Memory B cell (primary cell): ENCODE results near the gene PAM.
"Not testable (repeated sequence)": the region's sequence is repeated elsewhere in the genome, so short reads cannot be mapped to it uniquely, and the experiment has no call there.

ENCODE experiments used
- ATAC-seq: fragments of 150-1000 bp; cut with Tn5 transposase; 2 replicates; pipeline ENCODE4 v1.10.0; 2021; ENCODE audit warnings: low read depth, mild to moderate bottlenecking, moderate library complexity
- DNase-seq, 2 donors: peaks; one replicate each; pipeline ENCODE4 v3.0.0; 2022; ENCODE audit warnings: low spot score in 2 of 2
- H3K27ac Mint-ChIP-seq: one replicate; pipeline ENCODE4 v1.8.0; 2022; ENCODE audit warnings: mild to moderate bottlenecking, moderate library complexity, mixed read lengths
- H3K27me3 Mint-ChIP-seq: one replicate; pipeline ENCODE4 v1.8.0; 2022; ENCODE audit warnings: mixed read lengths
- H3K36me3 Mint-ChIP-seq: one replicate; pipeline ENCODE4 v1.8.0; 2022; ENCODE audit warnings: mild to moderate bottlenecking, mixed read lengths
- H3K4me1 Mint-ChIP-seq: one replicate; pipeline ENCODE4 v1.8.0; 2022; ENCODE audit warnings: mixed read lengths
- H3K4me3 Mint-ChIP-seq: one replicate; pipeline ENCODE4 v1.8.0; 2022; ENCODE audit warnings: mild to moderate bottlenecking, moderate library complexity, mixed read lengths
- H3K9me3 Mint-ChIP-seq: one replicate; pipeline ENCODE4 v1.8.0; 2022; ENCODE audit warnings: mixed read lengths

The PAM gene

DNA sequence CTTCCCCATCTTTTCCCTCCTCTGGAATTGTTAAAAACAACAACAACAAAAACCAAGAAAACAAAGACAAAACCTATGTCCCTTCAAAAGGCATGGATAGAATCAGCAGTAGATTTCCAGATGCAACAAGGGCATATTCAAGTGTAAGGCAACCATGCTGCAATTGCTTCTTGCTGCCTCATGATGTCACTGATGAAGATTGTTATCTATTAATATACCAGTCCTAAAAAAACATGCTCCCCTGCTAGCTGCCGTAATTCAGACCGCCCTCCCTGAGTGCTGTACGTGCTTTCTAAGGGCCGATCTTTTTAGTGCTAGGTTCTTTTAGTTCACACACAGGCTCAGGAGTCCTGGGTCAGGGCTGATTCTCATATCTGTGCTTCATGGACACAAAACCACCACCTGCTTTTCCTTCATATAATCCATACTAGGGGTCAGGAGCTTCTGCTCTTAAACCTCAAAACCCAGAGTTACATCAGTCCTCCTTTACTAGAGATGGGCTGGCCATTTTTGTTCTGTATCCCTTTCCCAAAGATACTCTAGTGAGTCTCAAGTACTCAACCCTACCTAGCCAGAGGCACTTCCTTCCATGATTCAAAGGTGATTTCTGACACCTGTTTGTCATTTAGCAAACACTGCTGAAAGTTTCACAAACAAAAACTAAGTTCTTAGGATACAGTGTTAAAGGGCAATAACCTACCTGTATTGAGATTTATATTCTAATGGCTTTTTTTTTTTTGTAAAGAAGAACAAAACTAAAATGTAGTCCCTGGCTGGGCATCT lies 282.8 kb downstream of the PAM start:
- DNase-seq, result no peak
- Mint-ChIP-seq H3K9me3 (no peaks in the 10 kb centered on the region), H3K27ac (no peak overlapping the region), H3K4me1 (no peaks in the 10 kb centered on the region), H3K27me3 (peaks cover 8% of the 10 kb centered on the region), H3K4me3 (no peak overlapping the region), H3K36me3 (no peaks in the 10 kb centered on the region)
- no peak for ATAC-seq

DNA sequence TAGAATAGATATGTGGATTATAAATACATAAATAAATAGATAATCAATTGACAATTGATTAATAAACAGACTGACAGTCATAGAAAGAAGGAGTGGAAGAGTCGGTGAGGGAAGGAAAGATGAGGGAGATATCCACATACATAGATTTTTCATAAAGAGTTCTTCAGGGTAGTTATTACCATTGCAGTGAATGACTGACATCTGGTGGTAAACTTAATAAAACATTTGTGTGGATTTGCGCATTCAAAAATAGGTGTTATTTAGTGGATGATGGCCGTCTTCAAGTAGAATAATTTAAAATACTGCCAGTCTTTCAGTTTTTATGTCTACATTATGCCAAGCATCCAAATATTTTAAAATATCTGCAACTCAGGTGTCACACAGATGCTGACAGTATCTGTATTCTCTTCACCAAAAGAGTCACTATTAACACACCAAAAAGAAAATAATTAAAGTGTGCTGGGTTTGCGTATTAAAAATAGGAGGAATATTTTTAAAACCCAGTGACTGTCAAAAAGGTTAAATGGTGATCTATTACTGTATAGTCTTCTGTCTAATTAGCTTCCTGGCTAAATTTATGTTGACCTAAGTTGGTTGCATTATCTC lies 286.1 kb downstream of the PAM start:
- H3K9me3 Mint-ChIP-seq, result no peaks in the 10 kb centered on the region
- H3K4me1 Mint-ChIP-seq, result no peaks in the 10 kb centered on the region
- no peak overlapping the region for H3K27ac Mint-ChIP-seq
- no peak for ATAC-seq
- no peak overlapping the region for H3K4me3 Mint-ChIP-seq
- DNase-seq, result no peak
- H3K27me3 Mint-ChIP-seq, result peaks cover 7% of the 10 kb centered on the region
- H3K36me3 Mint-ChIP-seq, result no peaks in the 10 kb centered on the region

DNA sequence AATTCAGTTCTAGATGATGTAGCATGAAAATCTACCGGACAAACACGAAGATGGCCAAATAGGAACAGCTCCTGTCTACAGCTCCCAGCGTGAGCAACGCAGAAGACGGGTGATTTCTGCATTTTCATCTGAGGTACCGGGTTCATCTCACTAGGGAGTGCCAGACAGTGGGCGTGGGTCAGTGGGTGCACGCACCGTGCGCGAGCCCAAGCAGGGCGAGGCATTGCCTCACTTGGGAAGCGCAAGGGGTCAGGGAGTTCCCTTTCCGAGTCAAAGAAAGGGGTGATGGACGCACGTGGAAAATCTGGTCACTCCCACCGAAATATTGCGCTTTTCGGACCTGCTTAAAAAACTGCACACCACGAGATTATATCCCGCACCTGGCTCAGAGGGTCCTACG lies 291.6 kb downstream of the PAM start:
- not testable (repeated sequence) for H3K9me3 Mint-ChIP-seq, H3K27ac Mint-ChIP-seq, ATAC-seq, H3K36me3 Mint-ChIP-seq, H3K4me1 Mint-ChIP-seq, DNase-seq, H3K4me3 Mint-ChIP-seq, H3K27me3 Mint-ChIP-seq

DNA sequence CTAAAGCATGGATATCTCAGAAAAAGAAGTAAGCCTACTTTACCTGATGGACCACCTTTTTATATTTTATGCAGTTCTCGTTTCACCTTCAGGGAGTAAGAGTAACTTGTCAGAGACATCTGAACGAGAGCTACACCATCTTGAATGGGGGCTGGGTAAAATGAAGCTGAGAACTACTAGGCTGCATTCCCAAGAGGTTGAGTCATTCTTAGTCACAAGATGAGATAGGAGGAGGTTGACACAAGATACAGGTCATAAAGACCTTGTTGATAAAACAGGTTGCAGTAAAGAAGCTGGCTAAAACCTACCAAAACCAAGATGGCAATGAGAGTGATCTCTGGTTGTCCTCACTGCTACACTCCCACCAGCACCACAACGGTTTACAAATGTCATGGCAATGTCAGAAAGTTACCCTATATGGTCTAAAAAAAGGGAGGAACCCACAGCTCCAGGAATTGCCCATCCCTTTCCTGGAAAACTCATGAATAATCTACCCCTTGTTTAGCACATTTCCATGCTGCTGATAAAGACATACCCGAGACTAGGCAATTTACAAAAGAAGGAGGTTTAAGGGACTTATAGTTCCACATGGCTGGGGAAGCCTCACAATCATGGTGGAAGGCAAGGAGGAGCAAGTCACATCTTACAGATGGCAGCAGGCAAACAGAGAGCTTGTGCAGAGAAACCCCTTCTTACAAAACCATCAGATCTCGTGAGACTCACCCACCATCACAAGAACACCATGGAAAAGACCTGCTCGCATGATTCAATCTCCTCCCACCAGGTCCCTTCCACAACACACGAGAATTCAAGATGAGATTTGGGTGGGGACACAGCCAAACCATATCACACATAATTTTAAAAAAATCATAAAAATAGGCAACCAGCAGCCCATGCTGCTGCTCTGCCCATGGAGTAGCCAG lies 302.4 kb downstream of the PAM start:
- Mint-ChIP-seq H3K4me1 (no peaks in the 10 kb centered on the region), H3K27ac (no peak overlapping the region), H3K4me3 (no peak overlapping the region), H3K9me3 (no peaks in the 10 kb centered on the region), H3K36me3 (no peaks in the 10 kb centered on the region), H3K27me3 (peaks cover 3% of the 10 kb centered on the region)
- DNase-seq (no peak), ATAC-seq (no peak)

DNA sequence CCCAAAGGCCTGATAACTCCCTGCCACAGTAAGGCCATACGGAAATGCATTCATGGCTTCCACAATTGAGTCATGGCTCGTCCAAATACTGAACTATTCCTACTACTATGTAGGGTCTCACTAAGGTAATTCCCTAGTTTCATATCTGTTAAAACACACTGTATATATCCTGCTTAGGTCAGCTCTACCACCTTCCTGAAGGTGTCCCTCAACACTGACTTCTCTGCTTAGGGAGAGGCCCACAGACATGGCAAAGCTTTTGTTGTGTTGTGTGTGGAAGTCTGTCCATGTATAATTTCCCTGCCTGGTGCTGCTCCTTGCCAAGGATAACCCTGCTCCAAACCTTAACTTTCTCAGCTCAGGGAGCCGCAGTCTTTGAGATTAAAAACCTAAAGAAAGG lies 304.4 kb downstream of the PAM start:
- DNase-seq (no peak), ATAC-seq (no peak)
- no peak overlapping the region for H3K4me3 Mint-ChIP-seq
- H3K9me3 Mint-ChIP-seq, result no peaks in the 10 kb centered on the region
- no peaks in the 10 kb centered on the region for H3K36me3 Mint-ChIP-seq
- H3K27ac Mint-ChIP-seq, result no peak overlapping the region
- peaks cover 5% of the 10 kb centered on the region for H3K27me3 Mint-ChIP-seq
- H3K4me1 Mint-ChIP-seq, result no peaks in the 10 kb centered on the region

DNA sequence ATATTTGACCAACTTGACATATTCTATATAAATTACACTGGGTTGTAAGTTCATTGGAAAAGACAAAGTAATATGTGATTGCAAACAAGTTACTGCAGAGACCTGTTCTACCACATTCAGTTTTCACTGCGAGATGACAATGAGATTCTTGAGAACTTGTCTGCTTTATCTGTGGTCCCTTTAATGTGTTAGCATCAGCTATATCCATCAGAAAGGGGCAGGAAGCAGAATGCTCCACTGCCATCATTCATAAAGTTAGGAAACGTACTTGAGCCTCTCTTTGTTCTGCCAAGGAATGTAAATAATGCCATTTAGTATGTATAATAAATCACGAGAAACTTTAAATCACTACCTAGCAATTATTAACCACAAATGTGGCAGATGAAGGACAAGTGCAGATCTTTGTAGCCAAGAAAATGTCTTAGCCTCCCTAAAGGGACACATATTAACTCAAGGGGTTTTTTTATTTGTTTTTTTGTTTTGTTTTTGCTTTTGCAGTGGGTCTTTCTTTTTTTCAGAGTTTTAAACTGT lies 305.4 kb downstream of the PAM start:
- Mint-ChIP-seq H3K27me3 (peaks cover 5% of the 10 kb centered on the region), H3K36me3 (no peaks in the 10 kb centered on the region), H3K4me3 (no peak overlapping the region), H3K9me3 (no peaks in the 10 kb centered on the region), H3K27ac (no peak overlapping the region), H3K4me1 (no peaks in the 10 kb centered on the region)
- ATAC-seq (no peak), DNase-seq (no peak)

DNA sequence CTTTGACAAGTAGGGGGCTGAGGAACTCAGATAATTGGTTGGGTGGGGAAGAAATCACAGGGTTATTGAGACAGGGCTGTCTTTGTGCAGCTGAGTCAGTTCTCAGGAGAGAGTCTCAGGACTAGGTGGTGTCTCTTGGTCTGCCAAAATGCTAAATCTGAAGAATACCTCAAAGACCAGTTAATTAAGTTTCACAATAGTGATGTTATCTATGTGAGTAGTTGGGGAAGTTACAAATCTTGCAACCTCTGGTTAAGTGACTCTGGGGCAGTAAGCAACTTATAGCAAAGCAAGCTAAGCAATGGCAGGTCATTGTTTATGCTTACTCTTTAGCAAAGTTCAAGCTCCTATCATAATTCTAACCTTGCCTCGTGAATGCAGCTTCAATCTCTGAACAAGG lies 311.2 kb downstream of the PAM start:
- Mint-ChIP-seq H3K9me3 (no peaks in the 10 kb centered on the region), H3K27me3 (peaks cover 4% of the 10 kb centered on the region), H3K4me3 (no peak overlapping the region), H3K27ac (no peak overlapping the region), H3K4me1 (no peaks in the 10 kb centered on the region), H3K36me3 (no peaks in the 10 kb centered on the region)
- no peak for DNase-seq
- ATAC-seq, result no peak

DNA sequence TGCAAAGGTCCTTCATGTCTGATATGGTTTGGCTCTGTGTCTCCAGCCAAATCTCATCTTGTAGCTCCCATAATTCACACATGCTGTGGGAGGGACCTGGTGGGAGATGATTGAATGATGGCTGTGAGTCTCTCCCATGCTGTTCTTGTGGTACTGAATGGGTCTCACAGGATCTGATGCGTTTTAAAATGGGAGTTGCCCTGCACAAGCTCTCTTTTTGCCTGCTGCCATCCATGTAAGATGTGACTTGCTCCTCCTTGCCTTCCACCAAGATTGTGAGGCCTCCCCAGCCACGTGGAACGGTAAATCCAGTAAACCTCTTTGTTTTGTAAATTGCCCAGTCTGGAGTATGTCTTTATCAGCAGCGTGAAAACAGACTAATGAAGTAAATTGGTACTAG lies 318.4 kb downstream of the PAM start:
- not testable (repeated sequence) for H3K27ac Mint-ChIP-seq, H3K27me3 Mint-ChIP-seq, H3K4me1 Mint-ChIP-seq, ATAC-seq, H3K36me3 Mint-ChIP-seq, H3K4me3 Mint-ChIP-seq, DNase-seq
- H3K9me3 Mint-ChIP-seq, result peaks cover 23% of the 10 kb centered on the region

DNA sequence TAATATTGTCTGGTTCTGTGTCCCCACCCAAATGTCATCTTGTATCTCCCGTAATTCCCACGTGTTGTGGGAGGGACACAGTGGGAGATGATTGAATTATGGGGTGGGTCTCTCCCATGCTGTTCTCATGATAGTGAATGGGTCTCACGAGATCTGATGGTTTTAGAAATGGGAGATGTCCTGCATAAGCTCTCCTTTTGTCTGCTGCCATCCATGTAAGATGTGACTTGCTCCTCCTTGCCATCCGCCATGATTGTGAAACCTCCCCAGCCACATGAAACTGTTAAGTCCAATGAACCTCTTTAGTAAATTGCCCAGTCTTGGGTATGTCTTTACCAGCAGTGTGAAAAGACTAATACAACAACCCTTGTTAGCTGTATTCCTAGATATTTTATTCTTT lies 320.3 kb downstream of the PAM start:
- Mint-ChIP-seq H3K9me3 (peaks cover 28% of the 10 kb centered on the region), H3K27me3 (no peaks in the 10 kb centered on the region), H3K36me3 (peaks cover 5% of the 10 kb centered on the region)

More for the DNA sequence above, 320.3 kb downstream of the PAM start:
- H3K4me3 Mint-ChIP-seq, result no peak overlapping the region
- no peak overlapping the region for H3K27ac Mint-ChIP-seq
- ATAC-seq (no peak), DNase-seq (no peak)
- H3K4me1 Mint-ChIP-seq, result no peaks in the 10 kb centered on the region
